ENCODE data around the gene FBP2. TPM values are rescaled to one million over a fixed set of nuclear protein-coding genes. Genes with fewer than 3 reads are reported as not detected.

The FBP2 gene
- total RNA-seq, 1 experiment from 2014 or later: not detected

DNA sequence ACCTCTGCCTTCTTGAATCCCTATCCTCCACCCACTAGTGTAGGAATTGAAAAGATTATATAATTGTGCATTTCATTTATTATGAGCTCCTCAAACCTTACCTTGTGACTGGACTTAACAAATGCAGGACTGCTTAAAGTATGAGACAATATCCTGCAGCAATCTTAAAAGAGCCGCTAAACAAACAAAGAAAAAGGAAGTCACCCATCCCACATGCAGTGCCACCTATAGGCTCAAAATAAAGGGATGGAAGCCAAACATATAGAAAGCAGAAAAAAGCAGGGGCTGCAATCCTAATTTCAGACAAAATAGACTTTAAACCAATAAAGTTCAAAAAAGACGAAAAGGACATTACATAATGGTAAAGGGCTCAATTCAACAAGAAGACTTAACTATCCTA, 30.1 kb downstream of the FBP2 start:
- no peaks in the 10 kb centered on the region for H4K20me1 ChIP-seq (ENCODE audit: low read length)

DNA sequence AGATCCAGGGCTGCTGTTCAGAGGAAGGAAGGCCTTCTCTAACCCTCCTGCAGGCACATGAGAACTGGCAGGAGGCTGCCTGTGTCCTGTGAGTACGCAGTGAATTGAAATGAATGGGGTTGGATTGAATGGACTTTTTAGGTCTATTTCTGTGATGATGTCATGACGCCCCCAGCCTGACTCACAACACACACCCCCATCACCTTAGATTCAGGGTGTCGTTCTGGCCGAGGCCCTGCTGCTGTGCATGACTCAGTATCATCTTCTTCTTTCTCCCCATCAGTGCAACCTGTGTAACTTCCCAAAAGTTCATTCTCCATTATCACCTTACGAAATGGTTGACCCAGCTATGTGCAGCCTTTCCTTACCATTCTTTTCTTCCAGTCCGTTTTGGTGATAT, 33.4 kb downstream of the FBP2 start:
- ATAC-seq: no peak
- H3K27me3 ChIP-seq (ENCODE audit: low read length): no peaks in the 10 kb centered on the region
- DNase-seq: no peak
- no peak overlapping the region for H3K9ac ChIP-seq (ENCODE audit: low read length)
- H3K9me2 ChIP-seq (replicated peaks; ENCODE audit: low read length): no peaks in the 10 kb centered on the region
- POLR2A ChIA-PET (ENCODE audit: unreplicated experiment): no interaction called here
- BruUV-seq (replicated peaks): no TSS peak
- no peak overlapping the region for H3K27ac ChIP-seq (ENCODE audit: low read length)
- H4K20me1 ChIP-seq (ENCODE audit: low read length): no peaks in the 10 kb centered on the region
- H3K4me1 ChIP-seq (ENCODE audit: insufficient read depth, low read length): peaks cover 6% of the 10 kb centered on the region; the same call in 1 of the 2 replicates
- intact Hi-C loops (cut with micrococcal nuclease): no loop called here
- 0 out of 2 replicates have a peak, but pooled peaks cover 1% of the 10 kb centered on the region for H3K79me2 ChIP-seq (ENCODE audit: low read length)
- TF ChIP-seq EZH2phosphoT487 (IDR thresholded peaks at IDR 0.05; ENCODE audit: borderline replicate concordance, low read length) (no peak), EZH2 (IDR thresholded peaks at IDR 0.05; ENCODE audit: low read length, unreplicated experiment) (no peak)
- TF ChIP-seq, protein P1, sequence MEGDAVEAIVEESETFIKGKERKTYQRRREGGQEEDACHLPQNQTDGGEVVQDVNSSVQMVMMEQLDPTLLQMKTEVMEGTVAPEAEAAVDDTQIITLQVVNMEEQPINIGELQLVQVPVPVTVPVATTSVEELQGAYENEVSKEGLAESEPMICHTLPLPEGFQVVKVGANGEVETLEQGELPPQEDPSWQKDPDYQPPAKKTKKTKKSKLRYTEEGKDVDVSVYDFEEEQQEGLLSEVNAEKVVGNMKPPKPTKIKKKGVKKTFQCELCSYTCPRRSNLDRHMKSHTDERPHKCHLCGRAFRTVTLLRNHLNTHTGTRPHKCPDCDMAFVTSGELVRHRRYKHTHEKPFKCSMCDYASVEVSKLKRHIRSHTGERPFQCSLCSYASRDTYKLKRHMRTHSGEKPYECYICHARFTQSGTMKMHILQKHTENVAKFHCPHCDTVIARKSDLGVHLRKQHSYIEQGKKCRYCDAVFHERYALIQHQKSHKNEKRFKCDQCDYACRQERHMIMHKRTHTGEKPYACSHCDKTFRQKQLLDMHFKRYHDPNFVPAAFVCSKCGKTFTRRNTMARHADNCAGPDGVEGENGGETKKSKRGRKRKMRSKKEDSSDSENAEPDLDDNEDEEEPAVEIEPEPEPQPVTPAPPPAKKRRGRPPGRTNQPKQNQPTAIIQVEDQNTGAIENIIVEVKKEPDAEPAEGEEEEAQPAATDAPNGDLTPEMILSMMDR (conservative IDR thresholded peaks at IDR 0.05; ENCODE audit: low read depth, low read length): no peak
- no peaks in the 10 kb centered on the region for H3K9me3 ChIP-seq (ENCODE audit: low read length)
- no peaks in the 10 kb centered on the region for H3F3A ChIP-seq (ENCODE audit: low read length, unreplicated experiment)
- H2AFZ ChIP-seq (ENCODE audit: low read length): no peak overlapping the region
- H3K36me3 ChIP-seq (ENCODE audit: low read depth, low read length): no peaks in the 10 kb centered on the region
- no peak overlapping the region for H3K4me2 ChIP-seq (ENCODE audit: low read length)
- CTCF ChIA-PET: interaction anchor here (0.5 kb wide), 1 partner anchor 240 kb away, joined by 5 read pairs; no protein-coding TSS in a partner anchor
- no peak overlapping the region for H3K4me3 ChIP-seq (ENCODE audit: low read length)

More for the DNA sequence above, 30.1 kb downstream of the FBP2 start:
- Histone ChIP-seq H2AFZ (ENCODE audit: low read length) (no peak overlapping the region), H3F3A (ENCODE audit: low read length, unreplicated experiment) (no peaks in the 10 kb centered on the region), H3K9me3 (ENCODE audit: low read length) (no peaks in the 10 kb centered on the region), H3K4me1 (ENCODE audit: insufficient read depth, low read length) (no peaks in the 10 kb centered on the region), H3K4me2 (ENCODE audit: low read length) (no peak overlapping the region), H3K36me3 (ENCODE audit: low read depth, low read length) (no peaks in the 10 kb centered on the region), H3K27me3 (ENCODE audit: low read length) (no peaks in the 10 kb centered on the region), H3K4me3 (ENCODE audit: low read length) (no peak overlapping the region), H3K9ac (ENCODE audit: low read length) (no peak overlapping the region), H3K79me2 (ENCODE audit: low read length) (no peaks in the 10 kb centered on the region), H3K9me2 (replicated peaks; ENCODE audit: low read length) (no peaks in the 10 kb centered on the region), H3K27ac (ENCODE audit: low read length) (no peak overlapping the region)
- no TSS peak for BruUV-seq (replicated peaks)
- CTCF ChIA-PET: interaction anchor here (0.7 kb wide), 1 partner anchor 83 kb away, joined by 5 read pairs; no protein-coding TSS in a partner anchor
- POLR2A ChIA-PET (ENCODE audit: unreplicated experiment): no interaction called here
- TF ChIP-seq, protein P1 (conservative IDR thresholded peaks at IDR 0.05; ENCODE audit: low read depth, low read length): peak; percentile 27; the same call in 1 of the 2 replicates
- TF ChIP-seq EZH2 (IDR thresholded peaks at IDR 0.05; ENCODE audit: low read length, unreplicated experiment) (no peak), EZH2phosphoT487 (IDR thresholded peaks at IDR 0.05; ENCODE audit: borderline replicate concordance, low read length) (no peak)
- DNase-seq: no peak
- intact Hi-C loops (cut with micrococcal nuclease): no loop called here
- ATAC-seq: no peak

DNA sequence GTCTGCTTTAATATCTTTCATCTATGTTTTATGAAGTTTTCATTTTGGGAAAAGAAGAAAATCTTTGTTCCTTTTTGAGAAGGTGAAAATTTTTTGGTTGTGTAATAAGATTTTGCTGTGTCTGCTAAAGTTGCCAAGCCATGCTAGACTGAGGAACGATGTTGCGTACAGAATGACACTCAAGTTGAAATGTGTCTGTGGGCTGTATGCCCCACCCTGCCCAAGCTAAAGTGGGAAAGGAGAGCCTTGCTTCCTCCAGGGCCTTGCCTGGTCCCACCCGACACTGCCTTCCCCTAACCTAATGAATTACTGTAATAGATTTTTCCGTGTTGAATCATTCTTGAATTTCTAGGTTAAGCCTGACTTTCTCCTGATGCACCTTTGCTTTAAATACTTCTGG, 36.2 kb downstream of the FBP2 start:
- Histone ChIP-seq H3K36me3 (ENCODE audit: low read depth, low read length) (peaks cover 2% of the 10 kb centered on the region; the same call in 1 of the 2 replicates), H3K4me1 (ENCODE audit: insufficient read depth, low read length) (peaks cover 16% of the 10 kb centered on the region; the same call in 1 of the 2 replicates), H3K9me2 (replicated peaks; ENCODE audit: low read length) (no peaks in the 10 kb centered on the region), H2AFZ (ENCODE audit: low read length) (no peak overlapping the region), H4K20me1 (ENCODE audit: low read length) (peaks cover 7% of the 10 kb centered on the region), H3K27ac (ENCODE audit: low read length) (no peak overlapping the region), H3K79me2 (ENCODE audit: low read length) (peaks cover 26% of the 10 kb centered on the region), H3F3A (ENCODE audit: low read length, unreplicated experiment) (no peaks in the 10 kb centered on the region), H3K9me3 (ENCODE audit: low read length) (no peaks in the 10 kb centered on the region), H3K27me3 (ENCODE audit: low read length) (no peaks in the 10 kb centered on the region), H3K9ac (ENCODE audit: low read length) (no peak overlapping the region), H3K4me2 (ENCODE audit: low read length) (no peak overlapping the region), H3K4me3 (ENCODE audit: low read length) (no peak overlapping the region)
- DNase-seq (no peak), ATAC-seq (no peak)
- no peak for TF ChIP-seq EZH2 (IDR thresholded peaks at IDR 0.05; ENCODE audit: low read length, unreplicated experiment)
- TF ChIP-seq, protein P1 (conservative IDR thresholded peaks at IDR 0.05; ENCODE audit: low read depth, low read length): no peak
- TF ChIP-seq EZH2phosphoT487 (IDR thresholded peaks at IDR 0.05; ENCODE audit: borderline replicate concordance, low read length): no peak
- intact Hi-C loops (cut with micrococcal nuclease): loop anchor here (10.0 kb wide), 1 partner anchor 227 kb away; no protein-coding TSS in a partner anchor
- ChIA-PET CTCF (no interaction called here), POLR2A (ENCODE audit: unreplicated experiment) (no interaction called here)
- BruUV-seq (replicated peaks): no TSS peak
